Osteoblast (primary cell): ENCODE results near the gene AHSG. TPM values are rescaled to one million over a fixed set of nuclear protein-coding genes. Genes with fewer than 3 reads are reported as not detected.

Experiments
- DNase-seq: peaks from one replicate; pipeline ENCODE4 v3.0.0; 2011; ENCODE audit warnings: low spot score, mixed read lengths; ENCODE audit not compliant: insufficient read length; ENCODE audit errors: missing footprints
- H2AFZ ChIP-seq: 2 replicates; pipeline ENCODE4 v1.6.0; 2011; ENCODE audit warnings: mild to moderate bottlenecking, low read length
- H3K27ac ChIP-seq: 2 replicates; pipeline ENCODE4 v1.5.1; 2011; ENCODE audit warnings: mild to moderate bottlenecking, low read depth, low read length, moderate library complexity
- H3K27me3 ChIP-seq: 2 replicates; pipeline ENCODE4 v1.6.0; 2012; ENCODE audit warnings: mild to moderate bottlenecking, control low read depth, inconsistent platforms, low read length, moderate library complexity; ENCODE audit not compliant: insufficient read depth
- H3K36me3 ChIP-seq: 2 replicates; pipeline ENCODE4 v1.5.1; 2011; ENCODE audit warnings: mild to moderate bottlenecking, low read length, control low read depth, moderate library complexity; ENCODE audit not compliant: insufficient read depth
- H3K4me1 ChIP-seq: 2 replicates; pipeline ENCODE4 v1.5.1; 2011; ENCODE audit warnings: mild to moderate bottlenecking, low read length, control low read depth, moderate library complexity; ENCODE audit not compliant: insufficient read depth
- H3K4me2 ChIP-seq: 2 replicates; pipeline ENCODE4 v1.6.0; 2011; ENCODE audit warnings: mild to moderate bottlenecking, low read length; ENCODE audit not compliant: insufficient read depth
- H3K4me3 ChIP-seq: fragments of 200-600 bp; sonication (generic); 3 replicates; pipeline ENCODE4 v1.5.1; 2012; ENCODE audit warnings: mild to moderate bottlenecking, low read length, inconsistent platforms; ENCODE audit not compliant: insufficient read depth
- H3K79me2 ChIP-seq: 2 replicates; pipeline ENCODE4 v1.6.0; 2012; ENCODE audit warnings: mild to moderate bottlenecking, low read length, control low read depth, inconsistent platforms; ENCODE audit not compliant: insufficient read depth
- H3K9me3 ChIP-seq: 2 replicates; pipeline ENCODE4 v1.5.1; 2011; ENCODE audit warnings: low read depth, low read length, control low read depth
- H4K20me1 ChIP-seq: 2 replicates; pipeline ENCODE4 v1.6.0; 2012; ENCODE audit warnings: mild to moderate bottlenecking, low read length, control low read depth; ENCODE audit not compliant: insufficient read depth
- CTCF ChIP-seq: IDR thresholded peaks from 2 replicates; pipeline ENCODE4 v1.5.1; 2011; ENCODE audit warnings: mild to moderate bottlenecking, low read depth, low read length, moderate library complexity; ENCODE audit errors: extremely low read depth
- total RNA-seq: library from RNA; depleted of rRNA; stranded (reverse); fragments of >200 nt; gene quantifications from 2 replicates; pipeline ENCODE4 v1.2.3, GENCODE V29; 2012

AHSG gene
- total RNA-seq, 1 donor = not detected

DNA sequence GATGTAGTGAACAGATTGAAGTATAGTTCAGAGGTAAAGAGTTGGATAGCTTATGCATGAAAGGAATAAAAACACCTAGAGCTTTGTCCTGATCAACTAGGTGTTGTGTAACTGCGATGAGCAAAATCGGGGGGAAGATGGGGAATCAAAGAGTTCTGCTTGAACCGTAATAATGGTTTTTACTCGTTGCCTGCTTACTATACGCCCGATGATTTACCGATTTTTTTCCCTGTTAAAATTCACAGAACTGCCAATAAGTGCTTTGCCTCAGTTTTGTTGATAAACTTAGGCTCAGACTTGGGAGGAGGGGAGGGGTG lies 43.1 kb upstream of the AHSG start:
- peak overlapping the region; percentile 47 for H3K27ac ChIP-seq
- no peak for TF ChIP-seq CTCF
- peaks cover 22% of the 10 kb centered on the region for H3K36me3 ChIP-seq
- no peaks in the 10 kb centered on the region for H3K9me3 ChIP-seq
- peak overlapping the region; percentile 90 for H3K4me2 ChIP-seq
- DNase-seq = peak; percentile 72
- peak overlapping the region; percentile 79 for H2AFZ ChIP-seq
- peaks cover 22% of the 10 kb centered on the region for H3K4me1 ChIP-seq
- peak overlapping the region; percentile 98 for H3K4me3 ChIP-seq
- H3K79me2 ChIP-seq = peaks cover 49% of the 10 kb centered on the region
- peaks cover under 1% of the 10 kb centered on the region for H4K20me1 ChIP-seq
- no peaks in the 10 kb centered on the region for H3K27me3 ChIP-seq

DNA sequence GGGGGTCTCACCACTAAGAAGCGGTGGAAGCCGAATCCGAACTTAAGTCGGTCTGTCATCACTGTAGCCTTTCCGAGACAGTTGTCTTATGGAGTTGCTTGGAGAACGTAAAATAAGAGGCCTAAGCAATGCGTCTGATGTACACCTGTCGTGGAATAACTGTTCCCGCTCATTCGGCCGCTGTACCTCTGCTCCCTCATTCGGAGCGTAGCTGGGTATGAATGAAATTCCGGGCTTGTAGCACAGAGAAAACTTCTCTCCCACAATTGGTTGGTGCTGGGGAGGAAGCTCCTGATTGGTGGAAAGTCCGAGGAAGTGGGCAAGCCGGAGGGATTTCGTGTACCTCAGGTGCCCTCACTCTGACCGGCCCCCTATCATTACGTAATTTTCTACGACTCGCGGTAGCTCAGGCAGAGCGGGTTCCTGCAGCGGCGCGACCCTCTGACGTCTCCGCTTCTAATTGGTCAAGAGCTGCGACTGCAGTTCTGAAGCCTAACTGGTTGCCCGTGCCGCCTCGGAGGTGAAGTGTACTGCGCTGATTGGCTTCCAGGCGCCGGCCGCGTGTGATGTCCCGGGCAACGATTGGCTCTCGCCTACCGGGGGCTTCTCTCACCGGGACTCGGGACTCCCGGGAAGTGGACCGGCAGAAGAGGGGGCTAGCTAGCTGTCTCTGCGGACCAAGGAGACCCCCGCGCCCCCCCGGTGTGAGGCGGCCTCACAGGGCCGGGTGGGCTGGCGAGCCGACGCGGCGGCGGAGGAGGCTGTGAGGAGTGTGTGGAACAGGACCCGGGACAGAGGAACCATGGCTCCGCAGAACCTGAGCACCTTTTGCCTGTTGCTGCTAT lies 42.5 kb upstream of the AHSG start, which contains the start of gene DNAJB11:
TSS of gene DNAJB11 (plus strand) at position 625 of the 845 bp plus-strand sequence. CDS start at position 803, 178 bp downstream.
- Histone ChIP-seq H3K9me3 (no peaks in the 10 kb centered on the region), H3K4me3 (peak within 1 kb of the TSS; percentile 98), H3K4me2 (peak within 1 kb of the TSS; percentile 100), H3K36me3 (peaks cover 28% of the 10 kb centered on the region), H3K27me3 (no peaks in the 10 kb centered on the region), H4K20me1 (no peaks in the 10 kb centered on the region), H2AFZ (peak within 1 kb of the TSS; percentile 91), H3K4me1 (peaks cover 22% of the 10 kb centered on the region), H3K79me2 (peaks cover 46% of the 10 kb centered on the region), H3K27ac (peak within 1 kb of the TSS; percentile 91)
- DNase-seq = peak; percentile 100
- TF ChIP-seq CTCF = no peak

DNA sequence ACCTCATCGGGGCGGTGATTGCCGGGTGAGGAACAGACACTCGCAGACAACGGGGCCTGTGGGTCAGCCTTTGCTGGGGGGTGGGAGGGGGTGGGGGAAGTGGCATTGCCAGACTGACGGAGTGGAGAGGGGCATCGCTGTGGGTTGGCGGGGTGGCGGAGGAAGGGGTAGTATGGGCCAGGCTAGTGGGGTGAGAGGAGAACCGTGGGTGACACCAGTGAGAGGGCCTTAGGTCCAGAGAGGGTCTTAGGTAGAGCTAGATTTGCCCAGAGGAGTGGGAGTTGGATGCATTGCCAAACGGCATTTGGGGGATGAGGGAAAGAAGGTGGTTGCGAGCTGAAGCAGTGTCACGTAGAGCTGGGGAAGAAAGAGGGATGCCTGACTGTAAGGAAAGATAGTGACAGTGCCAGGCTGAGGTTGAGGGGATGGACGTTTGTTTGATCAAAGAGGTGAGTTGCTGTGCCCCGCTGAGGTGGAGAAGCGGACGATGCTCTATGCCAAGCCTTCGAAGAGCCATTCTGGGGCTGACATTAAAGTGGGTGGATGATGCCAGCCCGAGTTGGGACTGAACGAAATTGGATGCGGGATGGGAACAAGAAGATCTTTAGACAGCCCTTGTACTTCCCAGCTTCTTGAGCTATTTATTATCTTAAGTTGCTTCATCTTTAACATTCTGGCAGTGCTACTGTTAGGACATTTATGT lies 41.8 kb upstream of the AHSG start:
- Histone ChIP-seq H3K79me2 (peaks cover 42% of the 10 kb centered on the region), H4K20me1 (no peaks in the 10 kb centered on the region), H3K4me1 (peaks cover 22% of the 10 kb centered on the region), H3K4me2 (peak overlapping the region; percentile 100), H3K4me3 (peak overlapping the region; percentile 98), H3K27ac (peak overlapping the region; percentile 91), H3K36me3 (peaks cover 34% of the 10 kb centered on the region), H2AFZ (peak overlapping the region; percentile 91), H3K9me3 (no peaks in the 10 kb centered on the region), H3K27me3 (no peaks in the 10 kb centered on the region)
- peak; percentile 56 for DNase-seq
- TF ChIP-seq CTCF = no peak

GRCh38 chr3:186571644-186572013 lies 41.2 kb upstream of the AHSG start:
- no peaks in the 10 kb centered on the region for H4K20me1 ChIP-seq
- no peaks in the 10 kb centered on the region for H3K27me3 ChIP-seq
- H3K79me2 ChIP-seq = peaks cover 36% of the 10 kb centered on the region
- no peak for DNase-seq
- peak overlapping the region; percentile 98 for H3K4me3 ChIP-seq
- peaks cover 40% of the 10 kb centered on the region for H3K36me3 ChIP-seq
- TF ChIP-seq CTCF = no peak
- H3K9me3 ChIP-seq = no peaks in the 10 kb centered on the region
- H3K27ac ChIP-seq = peak overlapping the region; percentile 91
- H3K4me2 ChIP-seq = peak overlapping the region; percentile 100
- H2AFZ ChIP-seq = no peak overlapping the region
- peaks cover 21% of the 10 kb centered on the region for H3K4me1 ChIP-seq
